NCI-H524 (cell line): ENCODE results near the gene PITPNM2.

ENCODE experiments used
- DNase-seq, 2 experiments: peaks; one replicate each; lab custom pipeline; 2025; lab: John Stamatoyannopoulos, UW

Gene PITPNM2

GRCh38 chr12:123143736-123144461 is 7.0 kb downstream of the PITPNM2 start:
- no peak for DNase-seq

- DNase-seq, result no peak
These were observed 7.8 kb downstream of the PITPNM2 start for GRCh38 chr12:123142921-123143735.

- DNase-seq, result no peak
These were observed 8.4 kb downstream of the PITPNM2 start for GRCh38 chr12:123142518-123142840.

DNA sequence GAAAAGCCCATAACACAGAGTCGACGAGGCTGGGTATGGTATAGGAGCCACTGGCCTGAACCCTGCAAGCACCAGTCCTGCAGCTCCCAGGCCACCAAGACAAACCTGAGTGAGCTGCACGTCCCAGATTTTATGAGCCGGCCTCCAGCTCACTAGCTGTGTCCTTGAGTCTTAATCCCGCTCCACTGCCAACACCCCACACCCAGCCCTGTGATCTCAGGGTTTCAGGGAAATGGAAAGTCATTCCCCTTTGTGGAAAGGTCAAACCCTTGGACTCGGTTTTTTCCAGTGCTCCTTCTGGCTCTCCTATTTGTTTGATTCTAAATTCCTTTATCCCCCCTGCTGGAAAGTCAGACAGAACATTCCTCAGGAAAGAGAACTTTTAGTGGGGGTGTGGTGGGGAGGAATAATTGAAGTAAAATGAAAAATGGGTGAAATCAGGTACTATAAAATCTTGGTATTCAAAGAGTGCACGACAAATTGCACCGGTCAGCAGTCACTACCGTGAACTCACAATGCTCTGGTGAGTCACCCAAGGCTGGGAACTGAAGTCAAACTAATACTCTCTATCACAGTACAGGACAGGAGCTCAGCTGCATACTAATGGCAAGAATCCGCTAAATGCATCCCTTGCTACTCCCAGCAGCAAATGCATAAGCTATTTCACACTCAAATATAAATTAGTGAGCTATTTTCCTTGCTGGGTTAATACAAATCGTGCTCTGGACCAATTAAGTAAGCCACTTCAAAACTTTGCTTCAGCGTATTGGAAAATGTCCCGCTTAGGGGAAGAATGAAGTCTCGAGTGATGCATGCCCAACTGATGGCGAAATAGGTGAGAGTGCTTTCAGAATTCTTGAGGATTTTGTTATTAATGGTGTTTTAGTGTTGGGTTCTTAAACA is 9.0 kb downstream of the PITPNM2 start:
- peak; percentile 17 to 42 for DNase-seq

DNA sequence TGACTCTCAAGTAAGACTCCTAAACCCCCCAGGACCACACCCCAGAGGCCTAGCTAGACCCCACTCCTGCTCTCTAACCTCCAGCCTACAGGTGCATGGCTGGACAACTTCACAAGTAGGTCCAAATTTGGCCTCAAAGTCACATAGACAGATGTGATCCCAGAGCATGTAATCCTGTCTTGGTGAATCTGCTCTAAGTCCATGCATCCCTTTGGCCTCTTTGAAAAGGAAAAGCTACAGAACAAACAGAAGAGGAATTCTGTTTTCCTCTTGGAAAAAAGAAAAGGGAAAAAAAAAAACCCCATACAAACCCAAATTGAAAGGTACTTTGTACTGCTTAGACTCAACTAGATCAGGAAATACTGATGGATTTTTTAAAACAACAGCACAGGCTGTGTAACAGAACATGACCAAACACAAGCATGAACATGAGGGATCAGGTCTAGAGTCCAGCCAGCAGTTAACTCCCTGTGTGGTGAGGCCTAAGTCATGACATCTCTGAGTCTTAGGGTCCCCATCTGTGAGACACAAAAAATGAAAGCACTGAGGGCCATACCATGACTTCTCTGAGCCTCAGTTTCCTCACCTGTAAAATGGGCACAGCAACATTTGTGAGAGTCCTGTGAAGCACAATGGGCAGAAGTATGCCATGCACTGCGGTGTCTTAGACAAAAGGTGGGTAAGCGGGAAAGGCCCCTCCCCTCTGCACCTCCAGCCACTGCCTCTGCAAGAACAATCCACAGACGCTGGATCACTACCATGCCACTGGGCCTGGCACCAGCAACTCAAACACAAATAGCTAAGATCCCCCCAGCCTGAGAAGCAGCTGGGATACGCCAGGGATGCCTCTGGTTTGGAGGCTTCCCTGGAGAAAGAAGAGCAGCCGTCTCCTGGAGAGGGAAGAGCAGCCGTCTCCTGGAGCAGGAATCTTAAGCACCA is 9.9 kb downstream of the PITPNM2 start:
- DNase-seq, result no peak

GRCh38 chr12:123139926-123140675 is 10.8 kb downstream of the PITPNM2 start:
- peak; percentile 59 to 88 for DNase-seq

DNA sequence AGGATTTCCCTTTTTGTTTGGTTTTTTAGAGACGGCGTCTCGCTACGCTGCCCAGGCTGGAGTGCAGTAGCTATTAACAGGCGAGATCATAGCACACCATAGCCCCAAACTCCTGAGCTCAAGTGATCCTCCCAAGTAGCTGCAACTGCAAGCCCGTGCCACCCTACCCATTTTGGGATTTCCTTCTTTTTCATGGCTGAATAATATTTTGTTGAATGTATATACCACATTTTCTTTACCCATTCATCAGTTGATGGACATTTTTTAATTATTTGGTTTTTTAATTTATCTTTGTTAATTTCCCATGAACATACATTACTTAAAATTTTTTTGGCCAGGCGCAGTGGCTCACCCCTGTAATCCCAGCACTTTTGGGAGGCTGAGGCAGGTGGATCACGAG is 15.2 kb downstream of the PITPNM2 start:
- no peak for DNase-seq

DNA sequence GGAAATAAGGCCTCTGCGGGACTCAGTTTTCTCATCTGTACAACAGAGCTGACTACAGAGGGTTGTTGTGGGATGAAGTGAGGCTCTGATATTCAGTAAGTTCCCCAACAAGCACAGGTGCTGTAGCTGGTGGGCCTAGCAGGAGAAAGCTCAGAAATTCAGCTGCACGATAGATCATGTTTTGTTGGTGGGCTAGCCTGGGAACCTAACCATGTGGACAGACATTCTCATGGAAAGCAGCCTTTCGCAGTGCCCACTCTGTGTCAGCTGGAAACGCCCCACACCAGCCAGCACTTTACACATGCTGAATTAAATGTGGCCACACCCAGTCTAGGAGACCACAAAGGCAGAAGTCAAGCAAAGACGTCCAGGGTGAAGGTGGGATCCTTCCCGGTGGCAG is 16.1 kb downstream of the PITPNM2 start:
- no peak for DNase-seq

GRCh38 chr12:123134271-123134671 is 16.6 kb downstream of the PITPNM2 start:
- DNase-seq, result no peak

DNA sequence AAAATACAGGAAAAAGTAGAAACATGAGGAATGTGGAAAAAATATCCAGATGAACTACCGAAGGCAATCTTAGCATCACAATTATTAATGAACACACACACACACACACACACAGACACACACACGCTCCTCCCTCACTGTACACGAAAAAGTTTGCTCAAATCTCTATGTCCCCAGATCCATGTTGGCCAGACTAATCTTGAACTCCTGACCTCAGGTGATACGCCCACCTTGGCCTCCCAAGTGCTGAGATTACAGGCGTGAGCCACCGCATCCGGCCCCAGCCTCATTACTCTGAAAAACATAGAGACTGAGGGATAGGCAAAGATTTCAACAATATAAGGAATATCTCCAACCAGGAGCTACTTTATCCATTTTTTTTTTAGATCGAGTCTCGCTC is 17.2 kb downstream of the PITPNM2 start:
- DNase-seq, result no peak

DNA sequence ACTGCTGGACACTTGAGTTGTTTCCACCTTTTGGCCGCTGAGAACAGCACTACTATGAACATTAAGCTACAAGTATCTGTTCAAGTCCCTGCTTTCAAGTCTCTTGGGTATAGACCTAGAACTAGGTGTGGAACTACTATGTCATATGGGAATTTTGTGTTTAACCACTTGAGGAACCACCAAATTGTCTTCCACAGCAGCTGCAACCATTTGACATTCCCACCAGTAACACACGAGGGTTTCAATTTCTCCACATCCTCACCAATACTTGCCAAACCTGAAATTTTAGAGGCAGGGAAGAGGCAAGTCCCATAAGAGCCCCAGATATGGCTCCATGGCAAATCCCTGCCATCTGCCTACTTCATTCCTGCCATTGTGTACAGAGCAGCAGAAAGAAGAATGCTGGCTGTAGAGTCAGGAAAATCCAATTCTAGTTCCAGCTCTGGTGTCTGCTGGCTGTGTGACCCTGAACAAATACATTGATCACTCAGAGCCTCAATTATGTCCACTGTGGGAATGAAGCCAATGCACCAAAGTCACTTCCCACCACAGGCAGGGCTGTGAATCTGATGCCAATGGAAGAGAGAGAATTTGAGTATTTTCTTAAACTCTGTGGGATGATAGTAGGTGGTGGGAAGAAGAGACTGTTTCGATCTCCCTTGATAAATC is 17.8 kb downstream of the PITPNM2 start:
- DNase-seq, result peak in 1 of 2 experiments; percentile 25

DNA sequence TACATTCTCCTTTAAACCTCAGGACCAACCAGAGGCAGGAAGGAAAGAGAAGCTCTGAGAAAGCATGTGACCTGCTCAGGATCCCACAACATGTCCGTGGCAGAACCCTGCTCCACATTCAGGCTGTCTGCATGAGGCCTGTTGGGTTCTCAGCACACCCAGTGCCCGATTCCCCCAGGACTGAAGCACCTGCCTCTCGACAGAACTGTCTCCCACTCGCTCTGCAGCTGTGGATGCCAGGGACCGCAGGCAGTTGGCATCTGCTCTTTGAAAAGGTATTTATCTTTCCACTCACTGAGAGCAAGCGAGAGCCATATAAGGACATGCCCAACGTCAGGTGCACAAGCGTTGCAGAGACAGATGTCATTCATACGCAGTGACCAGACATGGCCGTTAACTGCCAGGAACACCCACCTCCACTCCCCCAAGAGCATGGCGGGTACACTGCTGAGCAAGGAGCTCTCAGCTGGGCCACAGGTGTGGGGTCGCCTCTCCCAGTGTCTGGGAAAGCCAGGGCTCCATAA is 18.9 kb downstream of the PITPNM2 start:
- DNase-seq, result peak; percentile 37 to 82

DNA sequence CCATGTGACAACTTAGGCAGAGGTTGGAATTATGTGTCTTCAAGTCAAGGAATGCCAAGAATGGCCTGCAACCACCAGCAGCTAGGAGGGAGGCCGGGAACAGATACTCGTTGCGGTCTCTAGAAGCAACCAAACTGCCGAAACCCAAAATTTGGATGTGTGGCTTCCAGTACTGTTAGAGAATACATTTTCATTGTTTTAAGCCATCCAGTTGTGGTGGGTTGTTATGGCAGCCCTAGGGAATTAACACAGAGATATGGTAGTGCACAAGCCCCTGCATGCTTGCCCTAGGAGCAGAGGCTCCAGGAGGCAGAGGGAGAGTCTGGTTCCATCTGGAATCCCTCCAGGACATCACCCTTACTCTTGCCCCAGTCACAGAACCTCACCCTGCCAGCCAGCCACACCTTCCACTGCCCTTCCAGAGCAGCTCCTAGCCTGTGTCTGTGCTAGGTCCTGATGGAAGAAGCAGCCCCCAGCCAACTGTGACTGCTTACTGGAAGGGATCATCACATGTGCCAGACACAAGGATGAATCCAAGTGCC is 19.5 kb downstream of the PITPNM2 start:
- DNase-seq, result no peak

GRCh38 chr12:123129621-123130020 is 21.3 kb downstream of the PITPNM2 start:
- no peak for DNase-seq

GRCh38 chr12:123127182-123127495 is 23.8 kb downstream of the PITPNM2 start:
- DNase-seq, result no peak

DNA sequence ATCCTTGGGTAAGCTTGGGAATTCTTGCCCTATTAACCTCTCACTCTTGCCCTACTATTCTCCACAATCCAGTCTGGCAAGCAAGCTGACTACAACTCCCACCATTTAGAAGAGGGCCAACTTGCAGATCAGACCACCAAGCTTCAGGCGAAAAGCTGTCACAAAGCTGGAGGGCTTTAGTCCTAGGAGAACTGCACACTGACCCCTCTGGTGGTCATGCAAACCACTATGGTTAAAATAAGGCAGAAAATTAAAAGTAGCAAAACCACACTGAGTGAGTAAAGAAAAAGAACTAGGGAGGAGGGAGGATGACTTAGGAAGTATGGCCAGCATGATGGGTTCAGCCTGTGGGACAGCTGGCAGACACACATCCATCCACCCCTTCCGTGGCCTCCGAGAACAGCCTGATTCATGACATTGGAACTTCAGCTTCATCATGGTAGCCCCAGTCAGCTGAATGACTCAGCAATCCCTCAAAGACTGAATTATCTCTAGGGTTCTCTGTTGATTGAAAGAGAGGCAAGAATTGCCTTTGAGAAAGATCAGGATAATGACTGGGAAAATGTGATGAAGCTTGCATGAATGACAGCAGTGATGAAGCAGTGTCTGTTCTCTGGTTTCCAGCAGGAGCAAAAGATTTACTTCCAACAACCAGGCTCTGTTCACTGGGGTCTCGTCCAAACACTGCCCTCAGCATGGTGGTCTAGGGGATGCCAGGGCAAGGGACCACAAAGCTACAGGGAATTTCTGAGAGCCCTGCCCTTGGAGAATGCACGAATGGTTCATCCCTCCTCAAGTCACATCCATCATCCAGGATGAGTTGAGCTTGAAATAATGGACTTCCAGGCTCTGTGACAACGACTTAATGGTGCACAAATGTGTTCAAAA is 24.4 kb downstream of the PITPNM2 start:
- DNase-seq, result no peak

DNA sequence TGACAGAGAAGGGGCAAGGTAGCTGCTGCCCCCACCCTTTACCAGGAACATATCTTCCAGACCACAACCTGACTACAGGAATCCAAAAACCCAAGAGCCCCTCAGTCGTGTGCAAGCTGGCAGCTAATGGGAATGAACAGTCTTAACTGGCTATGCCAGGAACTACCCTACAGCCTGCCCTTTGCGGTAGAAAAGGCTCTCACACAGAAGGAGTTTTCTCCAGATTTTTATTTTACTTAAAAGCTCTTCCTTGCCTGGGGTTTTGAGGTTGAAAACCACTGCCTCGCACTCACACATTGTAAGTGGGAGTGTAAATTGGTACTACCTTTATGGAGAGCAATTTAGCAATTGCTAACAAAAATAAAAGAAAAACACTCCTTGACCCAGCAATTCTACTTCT is 28.3 kb downstream of the PITPNM2 start:
- no peak for DNase-seq

GRCh38 chr12:123121670-123122069 is 29.2 kb downstream of the PITPNM2 start:
- no peak for DNase-seq
